MCF 10A (cell line): ENCODE data around the gene SOCS2. TPM values are rescaled to one million over a fixed set of nuclear protein-coding genes. Genes with fewer than 3 reads are reported as not detected.
A peak's percentile ranks its signal among the peaks of the same experiment; 100 is the strongest.

Experiments used
- Bru-seq: library from RNA; stranded (reverse); fragments of 400-500 nt; gene quantifications from one replicate; lab custom pipeline; 2021; lab: Mats Ljungman, UMichigan
- BruChase-seq, 2 experiments: library from RNA; stranded (reverse); fragments of 400-500 nt; gene quantifications; one replicate each; lab custom pipeline; 2021; lab: Mats Ljungman, UMichigan
- BruUV-seq: library from RNA; stranded (reverse); fragments of 400-500 nt; replicated peaks from 2 replicates; lab custom pipeline; 2021; lab: Mats Ljungman, UMichigan
- CTCF ChIA-PET: fragments of 300-600 bp; sonication (Branson Sonifier 250); formaldehyde crosslinking; extraction: SDS; loops from one replicate; lab custom pipeline; 2021; ENCODE audit warnings: antibody characterized with exemption, inconsistent platforms; lab: Yijun Ruan, JAX
- POLR2A ChIA-PET: fragments of 300-600, 350-650 bp; sonication (Branson Sonifier 250); formaldehyde crosslinking; extraction: SDS; loops from one replicate; lab custom pipeline; 2020; ENCODE audit warnings: antibody characterized with exemption, inconsistent platforms; lab: Yijun Ruan, JAX
- DNase-seq: peaks from one replicate; pipeline ENCODE4 v3.0.0-alpha.2; 2018; ENCODE audit not compliant: unreplicated experiment
- H3K27ac Mint-ChIP-seq: one replicate; pipeline ENCODE4 v1.8.0; 2022; ENCODE audit warnings: mild to moderate bottlenecking, low read depth, mixed read lengths; ENCODE audit not compliant: unreplicated experiment
- H3K27me3 Mint-ChIP-seq: one replicate; pipeline ENCODE4 v1.8.0; 2022; ENCODE audit warnings: mixed read lengths; ENCODE audit not compliant: insufficient read depth, unreplicated experiment
- H3K36me3 Mint-ChIP-seq: one replicate; pipeline ENCODE4 v1.8.0; 2022; ENCODE audit warnings: mild to moderate bottlenecking, moderate library complexity, mixed read lengths; ENCODE audit not compliant: insufficient read depth, unreplicated experiment
- H3K4me1 Mint-ChIP-seq: one replicate; pipeline ENCODE4 v1.8.0; 2022; ENCODE audit warnings: mixed read lengths; ENCODE audit not compliant: insufficient read depth, unreplicated experiment
- H3K4me3 Mint-ChIP-seq: one replicate; pipeline ENCODE4 v1.8.0; 2022; ENCODE audit warnings: mild to moderate bottlenecking, moderate library complexity, mixed read lengths; ENCODE audit not compliant: unreplicated experiment
- H3K9me3 Mint-ChIP-seq: one replicate; pipeline ENCODE4 v1.8.0; 2022; ENCODE audit warnings: mixed read lengths; ENCODE audit not compliant: unreplicated experiment
- CTCF ChIP-seq: fragments of 200-600 bp; IDR thresholded peaks from one replicate; pipeline ENCODE4 v1.8.0; 2022; ENCODE audit warnings: antibody characterized with exemption, mild to moderate bottlenecking; ENCODE audit not compliant: unreplicated experiment
- intact Hi-C: fragments of 100-400 bp; cut with micrococcal nuclease; formaldehyde crosslinking; loops from 2 replicates; pipeline ENCODE4 v1.14.1; 2022
- long read RNA-seq: library from polyadenylated mRNA; stranded (forward); transcript quantifications from one replicate; pipeline ENCODE4 v2.0.0, GENCODE V29; 2022
- total RNA-seq: library from RNA; stranded (reverse); gene quantifications from 2 replicates; pipeline ENCODE4 v1.2.3, GENCODE V29; 2022

SOCS2 gene
- total RNA-seq (38.7 and 44.9 TPM in 2 replicates), Bru-seq, nascent RNA (percentile 80 among the genes with signal in this experiment), BruChase-seq, experiment 1, labeled RNA remaining after a 6-hour chase (percentile 91 among the genes with signal in this experiment), BruChase-seq, experiment 2, labeled RNA remaining after a 2-hour chase (percentile 91 among the genes with signal in this experiment)
- long read RNA-seq, transcript SOCS2-202 (3 exons, 1,065 nt), result major isoform, 70 of 125 reads
- long read RNA-seq, transcript SOCS2-210 (2 exons, 1,716 nt), result minor isoform, 6 of 125 reads
- long read RNA-seq, transcript SOCS2-212 (3 exons, 2,881 nt), result minor isoform, 11 of 125 reads
- long read RNA-seq, transcript SOCS2-206 (3 exons, 2,391 nt), result minor isoform, 21 of 125 reads
- long read RNA-seq, partial matches to known transcripts, result 2 of 125 reads
- long read RNA-seq, other reads (novel, unspliced or antisense), result 10 of 125 reads

GRCh38 chr12:93571925-93572711, at the start of gene SOCS2:
Gene SOCS2 (plus strand): TSS chr12:93572675. CDS start chr12:93572898, 223 bp downstream.
- Mint-ChIP-seq H3K4me3 (peak within 1 kb of the TSS; percentile 84), H3K27me3 (no peaks in the 10 kb centered on the region), H3K9me3 (no peaks in the 10 kb centered on the region), H3K27ac (no peak within 1 kb of the TSS), H3K4me1 (peaks cover 18% of the 10 kb centered on the region), H3K36me3 (peaks cover 9% of the 10 kb centered on the region)
- no peak for TF ChIP-seq CTCF
- CTCF ChIA-PET, result interaction anchor here (0.6 to 1.2 kb wide), 5 partner anchors 11 to 826 kb away, joined by 3 to 4 read pairs (median 3); no protein-coding TSS in a partner anchor
- no TSS peak for BruUV-seq
- intact Hi-C loops, result loop anchor here (1.0 kb wide), 1 partner anchor 53 kb away; no protein-coding TSS in a partner anchor
- DNase-seq, result peak; percentile 14
- POLR2A ChIA-PET, result interaction anchor here (0.7 to 5.1 kb wide), 8 partner anchors 9 to 529 kb away, joined by 3 to 90 read pairs (median 6); partner anchors contain the start of gene CRADD

GRCh38 chr12:93524386-93525133, 47.9 kb upstream of the SOCS2 start:
- DNase-seq, result no peak
- Mint-ChIP-seq H3K4me3 (no peak overlapping the region), H3K27ac (no peak overlapping the region)

GRCh38 chr12:93526786-93527428, 45.6 kb upstream of the SOCS2 start:
- no peaks in the 10 kb centered on the region for H3K27me3 Mint-ChIP-seq
- ChIA-PET POLR2A (interaction anchor here (0.6 to 1.6 kb wide), 5 partner anchors 10 to 574 kb away, joined by 3 to 6 read pairs (median 4); partner anchors contain the start of gene CRADD), CTCF (interaction anchor here (0.5 to 2.8 kb wide), 6 partner anchors 37 to 1219 kb away, joined by 3 to 16 read pairs (median 4); no protein-coding TSS in a partner anchor)
- peak; percentile 67 for DNase-seq
- no peak overlapping the region for H3K27ac Mint-ChIP-seq
- H3K4me1 Mint-ChIP-seq, result peaks cover 10% of the 10 kb centered on the region
- no peaks in the 10 kb centered on the region for H3K36me3 Mint-ChIP-seq
- no TSS peak for BruUV-seq
- TF ChIP-seq CTCF, result no peak
- H3K4me3 Mint-ChIP-seq, result no peak overlapping the region
- intact Hi-C loops, result no loop called here
- no peaks in the 10 kb centered on the region for H3K9me3 Mint-ChIP-seq

More at GRCh38 chr12:93524386-93525133, 47.9 kb upstream of the SOCS2 start:
- no peaks in the 10 kb centered on the region for H3K27me3 Mint-ChIP-seq
- ChIA-PET CTCF (interaction anchor here (1.0 to 2.8 kb wide), 3 partner anchors 22 to 577 kb away, joined by 3 to 16 read pairs (median 4); no protein-coding TSS in a partner anchor), POLR2A (no interaction called here)
- no peaks in the 10 kb centered on the region for H3K36me3 Mint-ChIP-seq
- TF ChIP-seq CTCF, result peak; percentile 2
- peaks cover 10% of the 10 kb centered on the region for H3K4me1 Mint-ChIP-seq
- H3K9me3 Mint-ChIP-seq, result no peaks in the 10 kb centered on the region
- intact Hi-C loops, result no loop called here
- BruUV-seq, result no TSS peak
